Upper lobe of left lung (tissue), 6 donors: ENCODE measurements around the gene SLC38A5. TPM values are rescaled to one million over a fixed set of nuclear protein-coding genes. Genes with fewer than 3 reads are reported as not detected.

Experiments used
- ATAC-seq, 2 donors: fragments of 200-7000 bp; cut with Tn5 transposase; one replicate each; pipeline ENCODE4 v1.9.1; 2022; ENCODE audit warnings: mild to moderate bottlenecking in 2 of 2, moderate library complexity in 2 of 2; ENCODE audit not compliant: low FRiP score in 2 of 2
- DNase-seq, 2 donors: peaks; one replicate each; pipeline ENCODE4 v3.0.0-alpha.2; 2019 to 2020
- H3K27ac ChIP-seq, 4 donors: fragments of 200-600 bp; sonication (generic); one replicate each; pipeline ENCODE4 v1.5.1; 2016 to 2019
- H3K27me3 ChIP-seq, 4 donors: fragments of 200-600 bp; sonication (generic); one replicate each; pipeline ENCODE4 v1.5.1; 2017 to 2019
- H3K36me3 ChIP-seq, 4 donors: fragments of 200-600 bp; sonication (generic); one replicate each; pipeline ENCODE4 v1.5.1; 2016 to 2019
- H3K4me1 ChIP-seq, 4 donors: fragments of 200-600 bp; sonication (generic); one replicate each; pipeline ENCODE4 v1.5.1; 2018 to 2019
- H3K4me3 ChIP-seq, 4 donors: fragments of 200-600 bp; sonication (generic); one replicate each; pipeline ENCODE4 v1.5.1; 2017 to 2019; ENCODE audit warnings: mild to moderate bottlenecking in 2 of 4, moderate library complexity in 1 of 4
- H3K9me3 ChIP-seq, 4 donors: fragments of 200-600 bp; sonication (generic); one replicate each; pipeline ENCODE4 v1.5.1; 2018 to 2019
- CTCF ChIP-seq, 6 experiments: fragments of 450-650 bp in 4 of 6; fragments of 200-600 bp in 2 of 6; sonication (generic) in 2 of 6; IDR thresholded peaks; one replicate each; pipeline ENCODE4 v1.5.1; 2016 to 2019; ENCODE audit warnings: antibody characterized with exemption in 6 of 6
- EP300 ChIP-seq, 4 donors: sonication (generic); formaldehyde crosslinking; IDR thresholded peaks; one replicate each; pipeline ENCODE4 v1.5.1; 2017; ENCODE audit warnings: antibody characterized with exemption in 4 of 4, control low read depth in 2 of 4
- POLR2A ChIP-seq, 4 donors: fragments of 450-650 bp; IDR thresholded peaks; one replicate each; pipeline ENCODE4 v1.5.1; 2016 to 2017; ENCODE audit warnings: antibody characterized with exemption in 4 of 4, mild to moderate bottlenecking in 2 of 4
- POLR2AphosphoS5 ChIP-seq, 2 donors: sonication (generic); formaldehyde crosslinking; IDR thresholded peaks; one replicate each; pipeline ENCODE4 v1.5.1; 2017; ENCODE audit warnings: antibody characterized with exemption in 2 of 2
- WGBS, 2 donors: methylation state at CpG; one replicate each; pipeline ENCODE4 v1.1.5; 2017 to 2018; 5-methylcytosine and 5-hydroxymethylcytosine counted together
- total RNA-seq, 6 donors: library from RNA; depleted of rRNA in 4 of 6; stranded (reverse); fragments of >200 nt in 4 of 6; gene quantifications; one replicate each; pipeline versions ENCODE4 v1.1.0 to v1.2.1, GENCODE V29; 2016 to 2021
- donor health status: DM: no; HTN: no; CAD: no; lungs with moderate emphysema.
- donor health status: DM: no; HTN: yes; CAD: no; lungs with severe emphysema.

Gene SLC38A5
- total RNA-seq, 6 donors from 2014 or later = 10.2 to 32.4 (median 17.9) TPM

- Histone ChIP-seq H3K36me3 (peaks cover 0 to 9% (median 3%) of the 10 kb centered on the region in 4 donors), H3K4me3 (no peak overlapping the region), H3K4me1 (peaks cover 0 to 5% (median 0%) of the 10 kb centered on the region in 4 donors), H3K27ac (no peak overlapping the region), H3K27me3 (no peaks in the 10 kb centered on the region), H3K9me3 (peaks cover 0 to 5% (median 0%) of the 10 kb centered on the region in 4 donors)
- TF ChIP-seq POLR2AphosphoS5 (IDR thresholded peaks at IDR 0.05) (no peak), POLR2A (IDR thresholded peaks at IDR 0.05) (no peak), CTCF (IDR thresholded peaks at IDR 0.05) (peak in 1 of 6 experiments; percentile 11)
- 69% methylated on average over 4 of the region's 4 CpGs for WGBS, 2 donors
- DNase-seq (no peak), ATAC-seq (no peak)
Measured at GRCh38 chrX:48511560-48511959, 41.5 kb upstream of the SLC38A5 start.

DNA sequence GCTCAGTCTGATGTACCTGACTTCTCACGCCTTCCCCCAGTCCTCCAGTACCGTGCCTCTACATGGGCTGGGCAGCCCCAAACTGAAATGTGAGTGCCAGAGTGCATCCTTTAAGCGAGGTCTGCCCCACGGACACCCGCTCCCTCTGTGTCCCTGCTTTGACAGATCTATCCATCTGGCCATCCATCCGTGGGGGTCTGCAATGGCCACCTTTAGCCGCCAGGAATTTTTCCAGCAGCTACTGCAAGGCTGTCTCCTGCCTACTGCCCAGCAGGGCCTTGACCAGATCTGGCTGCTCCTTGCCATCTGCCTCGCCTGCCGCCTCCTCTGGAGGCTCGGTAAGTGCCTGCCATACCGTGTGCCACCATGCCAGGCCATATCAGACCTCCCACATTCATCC, 39.6 kb upstream of the SLC38A5 start:
- Histone ChIP-seq H3K4me1 (peaks cover 0 to 5% (median 0%) of the 10 kb centered on the region in 4 donors), H3K4me3 (peak overlapping the region in 3 of 4 donors; percentile 60 to 79 (median 67)), H3K36me3 (no peaks in the 10 kb centered on the region), H3K27ac (no peak overlapping the region), H3K9me3 (peaks cover 0 to 5% (median 0%) of the 10 kb centered on the region in 4 donors), H3K27me3 (no peaks in the 10 kb centered on the region)
- ATAC-seq (no peak), DNase-seq (no peak)
- WGBS, 2 donors = 76% methylated on average over 11 of the region's 11 CpGs; no CpG with 5 or more reads in 1 of the 2 donors
- TF ChIP-seq CTCF (IDR thresholded peaks at IDR 0.05) (no peak), POLR2A (IDR thresholded peaks at IDR 0.05) (no peak), EP300 (IDR thresholded peaks at IDR 0.05) (no peak), POLR2AphosphoS5 (IDR thresholded peaks at IDR 0.05) (no peak)

DNA sequence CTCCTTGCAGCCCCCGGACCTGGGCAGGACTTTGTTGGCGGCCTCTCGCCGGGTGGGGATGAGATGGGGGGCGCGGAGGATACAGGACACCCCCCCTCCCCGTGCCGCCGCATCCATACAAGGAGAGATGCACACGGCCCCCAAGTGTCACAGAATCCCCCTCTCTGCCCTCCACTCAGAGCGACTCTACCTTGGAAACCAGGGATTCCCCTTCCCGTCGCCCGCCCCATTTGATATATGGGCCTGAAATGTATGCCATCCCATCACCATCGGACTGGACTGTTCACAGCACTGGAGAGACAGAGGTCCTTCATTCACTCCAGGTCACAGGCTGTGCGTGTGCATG, 39.2 kb upstream of the SLC38A5 start:
- Histone ChIP-seq H3K36me3 (no peaks in the 10 kb centered on the region), H3K27me3 (no peaks in the 10 kb centered on the region), H3K27ac (peak overlapping the region; percentile 67 to 85 (median 80)), H3K9me3 (peaks cover 0 to 5% (median 0%) of the 10 kb centered on the region in 4 donors), H3K4me3 (peak overlapping the region; percentile 57 to 79 (median 64)), H3K4me1 (peaks cover 0 to 5% (median 0%) of the 10 kb centered on the region in 4 donors)
- TF ChIP-seq CTCF (IDR thresholded peaks at IDR 0.05) (no peak), POLR2AphosphoS5 (IDR thresholded peaks at IDR 0.05) (no peak), EP300 (IDR thresholded peaks at IDR 0.05) (no peak), POLR2A (IDR thresholded peaks at IDR 0.05) (no peak)
- peak in 1 of 2 donors; percentile 11 for ATAC-seq
- no peak for DNase-seq
- WGBS, 2 donors = 31% methylated on average over 16 of the region's 16 CpGs; no CpG with 5 or more reads in 1 of the 2 donors

DNA sequence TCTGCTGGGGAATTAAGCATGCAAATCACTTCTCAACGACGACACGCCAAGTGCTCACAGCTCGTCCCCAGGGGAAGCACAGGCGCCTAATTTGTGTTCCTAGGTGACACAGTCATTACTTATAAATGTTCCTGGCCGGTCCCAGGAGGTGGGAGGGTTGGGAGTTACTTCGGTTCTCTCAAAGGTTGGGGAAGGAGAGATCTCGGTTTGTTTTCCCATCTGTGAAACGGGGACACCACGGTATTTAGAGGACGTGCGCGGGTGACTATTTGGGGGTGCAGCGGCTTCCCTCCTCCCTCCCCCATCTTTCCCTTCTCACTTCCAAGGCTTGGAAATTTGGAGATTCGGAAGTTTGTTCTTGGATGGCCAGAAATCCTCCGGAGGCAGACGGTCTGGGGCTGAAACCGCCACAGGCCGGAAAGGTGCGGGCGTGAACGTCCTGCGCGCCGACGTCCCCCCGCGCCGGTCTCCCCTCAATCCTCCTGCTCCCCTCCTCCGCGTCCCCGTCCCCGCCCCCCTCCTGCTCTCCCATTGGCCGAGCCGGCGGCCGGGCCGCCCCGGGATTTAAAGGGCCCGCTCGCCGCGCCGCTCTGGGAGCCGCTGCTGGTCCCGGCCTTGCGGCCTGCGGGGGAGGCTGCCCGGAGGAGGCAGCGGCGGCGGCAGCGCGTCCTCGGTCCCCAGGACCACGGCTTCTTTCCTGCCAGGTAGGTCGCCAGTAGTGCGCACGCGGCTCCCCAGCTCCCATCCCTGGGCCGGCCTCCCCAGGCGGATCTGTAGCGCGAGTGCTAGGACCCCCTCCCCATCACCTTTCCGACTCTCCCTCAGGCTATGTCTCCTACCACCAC, 38.6 kb upstream of the SLC38A5 start, which contains the start of gene PORCN:
TSS of gene PORCN (plus strand) at position 593 of the 845 bp plus-strand sequence. CDS start 829 bp downstream, outside the sequence.
- Histone ChIP-seq H3K9me3 (peaks cover 0 to 5% (median 0%) of the 10 kb centered on the region in 4 donors), H3K4me3 (peak within 1 kb of the TSS; percentile 57 to 79 (median 64)), H3K27ac (peak within 1 kb of the TSS; percentile 67 to 85 (median 80)), H3K27me3 (no peaks in the 10 kb centered on the region), H3K36me3 (no peaks in the 10 kb centered on the region), H3K4me1 (peaks cover 0 to 5% (median 0%) of the 10 kb centered on the region in 4 donors)
- WGBS, 2 donors = 0 to 57% methylated on average over 4 to 33 of the region's 65 CpGs
- ATAC-seq = peak; percentile 86 to 98
- DNase-seq = peak; percentile 83 to 96
- TF ChIP-seq POLR2A (IDR thresholded peaks at IDR 0.05) (peak in 3 of 4 donors; percentile 23 to 74 (median 55)), EP300 (IDR thresholded peaks at IDR 0.05) (no peak), POLR2AphosphoS5 (IDR thresholded peaks at IDR 0.05) (peak in 1 of 2 donors; percentile 52)

DNA sequence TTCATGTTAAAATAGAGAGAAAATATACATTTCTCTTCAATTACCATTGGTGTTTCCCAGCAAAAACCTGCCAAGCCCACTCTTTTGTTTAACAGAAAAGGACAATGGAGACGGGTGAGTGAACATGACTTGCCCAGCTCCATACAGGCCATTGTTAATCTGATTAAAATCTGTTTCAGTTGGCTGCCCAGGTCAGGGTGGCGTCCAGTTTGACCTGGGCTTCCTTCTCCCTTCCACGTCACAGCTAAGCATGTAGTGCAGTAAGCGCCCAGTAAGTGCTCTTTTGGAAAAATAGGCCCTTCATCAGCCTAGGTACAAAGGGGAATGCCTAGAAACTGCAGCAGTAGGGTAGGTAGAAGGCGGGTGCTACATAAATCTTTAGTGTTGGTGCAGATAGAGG, 37.2 kb upstream of the SLC38A5 start:
- no peak overlapping the region for H3K4me3 ChIP-seq
- ATAC-seq = no peak
- no peaks in the 10 kb centered on the region for H3K27me3 ChIP-seq
- 74 to 87% methylated on average over 5 of the region's 5 CpGs for WGBS, 2 donors
- DNase-seq = no peak
- H3K27ac ChIP-seq = no peak overlapping the region
- TF ChIP-seq CTCF (IDR thresholded peaks at IDR 0.05) (no peak), POLR2A (IDR thresholded peaks at IDR 0.05) (no peak), EP300 (IDR thresholded peaks at IDR 0.05) (no peak), POLR2AphosphoS5 (IDR thresholded peaks at IDR 0.05) (no peak)
- H3K4me1 ChIP-seq = peaks cover 0 to 5% (median 0%) of the 10 kb centered on the region in 4 donors
- H3K36me3 ChIP-seq = no peaks in the 10 kb centered on the region
- peaks cover 0 to 5% (median 0%) of the 10 kb centered on the region in 4 donors for H3K9me3 ChIP-seq
